Hepatocyte (in vitro differentiated cells): ENCODE results near the gene C19orf12. TPM values are rescaled to one million over a fixed set of nuclear protein-coding genes. Genes with fewer than 3 reads are reported as not detected.

Source experiments
- DNase-seq: peaks from one replicate; pipeline ENCODE4 v3.0.0-alpha.2; 2016; ENCODE audit warnings: low spot score
- H2AFZ ChIP-seq: fragments of 200-600 bp; sonication (generic); 2 replicates; pipeline ENCODE4 v1.6.0; 2016; ENCODE audit warnings: antibody characterized with exemption, mild to moderate bottlenecking
- H3K27ac ChIP-seq: fragments of 200-600 bp; sonication (generic); 2 replicates; pipeline ENCODE4 v1.5.1; 2016; ENCODE audit warnings: mild to moderate bottlenecking
- H3K27me3 ChIP-seq: fragments of 200-600 bp; sonication (generic); 2 replicates; pipeline ENCODE4 v1.6.1; 2016
- H3K36me3 ChIP-seq: fragments of 200-600 bp; sonication (generic); replicated peaks from 2 replicates; pipeline ENCODE4 v1.5.1; 2016; ENCODE audit warnings: low read depth; ENCODE audit not compliant: insufficient read depth
- H3K4me1 ChIP-seq: fragments of 200-600 bp; sonication (generic); 2 replicates; pipeline ENCODE4 v1.5.1; 2016; ENCODE audit warnings: mild to moderate bottlenecking, moderate library complexity; ENCODE audit not compliant: insufficient read depth
- H3K4me2 ChIP-seq: fragments of 200-600 bp; sonication (generic); 2 replicates; pipeline ENCODE4 v1.6.0; 2016
- H3K4me3 ChIP-seq: fragments of 200-600 bp; sonication (generic); 2 replicates; pipeline ENCODE4 v1.5.1; 2016; ENCODE audit warnings: mild to moderate bottlenecking
- H3K79me2 ChIP-seq: fragments of 200-600 bp; sonication (generic); 2 replicates; pipeline ENCODE4 v1.6.0; 2017; ENCODE audit warnings: mild to moderate bottlenecking
- H3K9me2 ChIP-seq: fragments of 200-600 bp; sonication (generic); replicated peaks from 2 replicates; pipeline ENCODE4 v1.6.0; 2017; ENCODE audit warnings: mild to moderate bottlenecking; ENCODE audit not compliant: insufficient read depth
- H3K9me3 ChIP-seq: fragments of 200-600 bp; sonication (generic); 2 replicates; pipeline ENCODE4 v1.5.1; 2016; ENCODE audit warnings: low read depth, mild to moderate bottlenecking
- H4K20me1 ChIP-seq: fragments of 200-600 bp; sonication (generic); 2 replicates; pipeline ENCODE4 v1.6.0; 2016; ENCODE audit warnings: mild to moderate bottlenecking; ENCODE audit not compliant: insufficient read depth, poor library complexity, severe bottlenecking
- EZH2 ChIP-seq: fragments of 200-600 bp; sonication (generic); IDR thresholded peaks from 2 replicates; pipeline ENCODE4 v1.6.1; 2016; ENCODE audit warnings: antibody characterized with exemption, mild to moderate bottlenecking, borderline replicate concordance
- EZH2phosphoT487 ChIP-seq: fragments of 200-600 bp; sonication (generic); IDR thresholded peaks from one replicate; pipeline ENCODE4 v1.6.1; 2018; ENCODE audit warnings: antibody characterized with exemption, mild to moderate bottlenecking, low read depth, moderate library complexity; ENCODE audit not compliant: unreplicated experiment, severe bottlenecking
- WGBS: methylation state at CpG from one replicate; pipeline ENCODE4 v1.1.6; 2016; ENCODE audit warnings: low lambda C conversion rate; ENCODE audit errors: missing lambda C conversion rate; 5-methylcytosine and 5-hydroxymethylcytosine counted together
- polyA plus RNA-seq: library from polyadenylated mRNA; unstranded; fragments of >200 nt; fragmentation: Nextera tagmentation; extraction: Ambion mirVana; gene quantifications from 2 replicates; pipeline ENCODE4 v1.2.1, GENCODE V29; 2016
- total RNA-seq: library from RNA; depleted of rRNA; stranded (reverse); fragments of >200 nt; gene quantifications from 2 replicates; pipeline ENCODE4 v1.2.3, GENCODE V29; 2014
- TF ChIP-seq, protein P1 (sequence below): fragments of 200-600 bp; sonication (generic); IDR thresholded peaks from 2 replicates; pipeline ENCODE4 v1.5.1; 2016; ENCODE audit warnings: antibody characterized with exemption, mild to moderate bottlenecking; ENCODE audit not compliant: poor library complexity

The C19orf12 gene
- 52.1 and 57.2 TPM in 2 replicates for total RNA-seq
- 39.5 and 41.5 TPM in 2 replicates for polyA plus RNA-seq

DNA sequence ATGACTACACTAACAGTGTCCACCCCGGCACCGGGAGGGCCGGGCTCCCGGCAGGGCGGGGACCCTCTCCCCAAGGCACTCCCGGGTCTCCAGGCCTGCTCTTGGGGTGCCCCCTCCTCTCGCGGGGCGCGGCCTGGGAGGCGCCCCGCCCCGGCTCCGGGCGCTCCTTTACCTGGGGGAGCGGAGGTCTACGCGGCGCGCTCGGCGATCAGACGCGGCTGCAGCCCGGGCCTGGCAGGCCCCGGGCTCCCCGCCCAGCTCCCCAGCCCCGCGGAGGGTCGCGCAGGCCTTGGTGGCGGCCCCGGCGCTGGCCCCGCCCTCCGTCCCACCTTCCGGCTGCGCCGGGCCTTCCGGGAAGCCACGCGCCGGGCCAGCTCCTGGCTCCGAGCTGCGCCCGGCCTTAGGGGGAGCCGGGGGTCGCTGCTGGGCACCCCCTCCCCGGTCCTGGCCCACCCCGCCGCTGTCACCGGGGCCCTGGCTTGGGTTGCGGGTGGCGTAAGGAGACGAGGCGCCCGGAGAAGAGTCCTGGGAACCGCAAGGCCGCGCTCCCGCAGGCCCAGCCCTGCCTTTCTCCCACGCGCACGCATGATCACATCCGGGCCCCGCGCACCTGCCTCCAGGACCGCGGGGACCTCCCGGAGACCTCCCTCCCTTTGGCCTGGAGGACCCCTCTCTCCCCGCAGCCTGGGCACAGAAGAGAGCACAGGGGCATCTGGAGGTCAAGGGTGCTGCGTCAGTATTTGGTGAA is at the start of gene C19orf12:
C19orf12 (minus strand) TSS at position 309 of the 748 bp plus-strand sequence. CDS start 6,848 bp downstream, outside the sequence.
- Histone ChIP-seq H3K36me3 (no peaks in the 10 kb centered on the region), H2AFZ (peak within 1 kb of the TSS; percentile 80), H4K20me1 (no peaks in the 10 kb centered on the region), H3K27me3 (no peaks in the 10 kb centered on the region), H3K79me2 (peaks cover 56% of the 10 kb centered on the region), H3K4me2 (peak within 1 kb of the TSS; percentile 94), H3K27ac (peak within 1 kb of the TSS; percentile 95), H3K9me2 (no peaks in the 10 kb centered on the region), H3K4me3 (peak within 1 kb of the TSS; percentile 71), H3K9me3 (no peaks in the 10 kb centered on the region), H3K4me1 (peaks cover 20% of the 10 kb centered on the region)
- 2% methylated on average over 27 of the region's 72 CpGs for WGBS
- TF ChIP-seq EZH2phosphoT487 (no peak), EZH2 (no peak)
- TF ChIP-seq, protein P1, sequence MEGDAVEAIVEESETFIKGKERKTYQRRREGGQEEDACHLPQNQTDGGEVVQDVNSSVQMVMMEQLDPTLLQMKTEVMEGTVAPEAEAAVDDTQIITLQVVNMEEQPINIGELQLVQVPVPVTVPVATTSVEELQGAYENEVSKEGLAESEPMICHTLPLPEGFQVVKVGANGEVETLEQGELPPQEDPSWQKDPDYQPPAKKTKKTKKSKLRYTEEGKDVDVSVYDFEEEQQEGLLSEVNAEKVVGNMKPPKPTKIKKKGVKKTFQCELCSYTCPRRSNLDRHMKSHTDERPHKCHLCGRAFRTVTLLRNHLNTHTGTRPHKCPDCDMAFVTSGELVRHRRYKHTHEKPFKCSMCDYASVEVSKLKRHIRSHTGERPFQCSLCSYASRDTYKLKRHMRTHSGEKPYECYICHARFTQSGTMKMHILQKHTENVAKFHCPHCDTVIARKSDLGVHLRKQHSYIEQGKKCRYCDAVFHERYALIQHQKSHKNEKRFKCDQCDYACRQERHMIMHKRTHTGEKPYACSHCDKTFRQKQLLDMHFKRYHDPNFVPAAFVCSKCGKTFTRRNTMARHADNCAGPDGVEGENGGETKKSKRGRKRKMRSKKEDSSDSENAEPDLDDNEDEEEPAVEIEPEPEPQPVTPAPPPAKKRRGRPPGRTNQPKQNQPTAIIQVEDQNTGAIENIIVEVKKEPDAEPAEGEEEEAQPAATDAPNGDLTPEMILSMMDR, result no peak
- peak; percentile 88 for DNase-seq

DNA sequence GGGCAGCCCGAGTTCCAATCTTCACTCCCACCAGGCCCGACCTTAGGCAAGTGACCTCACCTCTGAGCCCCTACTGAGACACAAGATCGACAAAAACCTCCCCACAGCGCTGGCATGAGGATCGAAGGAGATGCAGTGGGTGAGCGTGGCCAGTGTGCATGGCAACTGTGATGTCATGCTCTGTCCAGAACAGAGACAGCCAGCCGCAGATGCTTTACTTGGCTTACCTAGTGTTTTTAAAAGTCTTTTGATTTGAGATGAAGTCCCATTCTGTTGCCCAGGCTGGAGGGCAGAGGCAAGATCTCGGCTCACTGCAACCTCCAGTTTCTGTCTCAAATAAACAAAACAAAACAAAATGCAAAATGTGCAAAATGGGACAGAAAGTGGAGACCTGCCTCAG is 49.3 kb upstream of the C19orf12 start:
- Histone ChIP-seq H3K36me3 (no peaks in the 10 kb centered on the region), H3K9me3 (no peaks in the 10 kb centered on the region), H3K4me2 (no peak overlapping the region), H3K79me2 (no peaks in the 10 kb centered on the region), H4K20me1 (no peaks in the 10 kb centered on the region), H3K27ac (no peak overlapping the region), H2AFZ (no peak overlapping the region), H3K4me1 (no peaks in the 10 kb centered on the region), H3K4me3 (no peak overlapping the region), H3K27me3 (no peaks in the 10 kb centered on the region), H3K9me2 (no peaks in the 10 kb centered on the region)
- DNase-seq, result no peak
- TF ChIP-seq, protein P1, result no peak
- TF ChIP-seq EZH2 (no peak), EZH2phosphoT487 (no peak)
- WGBS, result 95% methylated on average over 8 of the region's 8 CpGs

DNA sequence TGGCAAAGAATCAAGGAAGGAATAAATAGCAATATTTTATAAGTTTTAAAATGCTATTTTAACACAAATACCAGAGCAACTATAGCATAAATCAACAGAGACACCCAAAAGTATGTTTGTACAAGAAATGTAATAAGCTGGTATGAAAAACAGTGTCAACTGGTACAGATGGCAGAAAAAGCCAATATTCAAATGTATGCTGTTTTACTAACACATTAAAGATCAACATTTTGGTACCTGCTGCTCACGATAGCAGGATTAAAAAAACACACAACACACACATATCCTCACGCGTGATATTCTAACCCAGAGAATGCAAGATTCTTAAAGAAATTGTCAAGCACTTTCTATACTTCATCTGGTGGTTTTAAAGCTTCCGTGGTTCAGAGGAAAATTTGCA is 48.1 kb upstream of the C19orf12 start:
- Histone ChIP-seq H3K9me2 (no peaks in the 10 kb centered on the region), H3K9me3 (no peaks in the 10 kb centered on the region), H3K36me3 (no peaks in the 10 kb centered on the region), H3K4me3 (no peak overlapping the region), H3K27ac (no peak overlapping the region), H4K20me1 (no peaks in the 10 kb centered on the region), H3K27me3 (no peaks in the 10 kb centered on the region), H2AFZ (no peak overlapping the region), H3K4me2 (no peak overlapping the region), H3K79me2 (no peaks in the 10 kb centered on the region), H3K4me1 (no peaks in the 10 kb centered on the region)
- TF ChIP-seq EZH2 (no peak), EZH2phosphoT487 (no peak)
- TF ChIP-seq, protein P1, result no peak
- DNase-seq, result no peak
- WGBS, result 89% methylated on average over 4 of the region's 4 CpGs
